GM21786 (cell line): Measurements from ENCODE around the gene SNAI3.

Source experiments
- ATAC-seq: cut with Tn5 transposase; IDR thresholded peaks from one replicate; pipeline ENCODE4 v1.9.1; 2021; ENCODE audit not compliant: unreplicated experiment

Gene SNAI3

GRCh38 chr16:88721815-88722755 is 35.8 kb upstream of the SNAI3 start:
- ATAC-seq = no peak

- no peak for ATAC-seq
These were observed 34.9 kb upstream of the SNAI3 start for GRCh38 chr16:88721236-88721635.

- ATAC-seq = no peak
These were observed 34.2 kb upstream of the SNAI3 start for GRCh38 chr16:88720396-88720970.

GRCh38 chr16:88719933-88720296 is 33.6 kb upstream of the SNAI3 start:
- no peak for ATAC-seq

GRCh38 chr16:88719267-88719932 is 33.1 kb upstream of the SNAI3 start:
- ATAC-seq = no peak

- ATAC-seq = no peak
These were observed 31.9 kb upstream of the SNAI3 start for GRCh38 chr16:88718178-88718577.

GRCh38 chr16:88716601-88717001 is 30.3 kb upstream of the SNAI3 start:
- no peak for ATAC-seq

- ATAC-seq = no peak
These were observed 29.9 kb upstream of the SNAI3 start for GRCh38 chr16:88716201-88716600.

- no peak for ATAC-seq
These were observed 29.2 kb upstream of the SNAI3 start for GRCh38 chr16:88715312-88716190.

- ATAC-seq = no peak
These were observed 28.4 kb upstream of the SNAI3 start for GRCh38 chr16:88714420-88715302.

- ATAC-seq = no peak
These were observed 27.5 kb upstream of the SNAI3 start for GRCh38 chr16:88713568-88714419.

- no peak for ATAC-seq
These were observed 26.7 kb upstream of the SNAI3 start for GRCh38 chr16:88713054-88713453.

GRCh38 chr16:88712362-88712979 is 26.2 kb upstream of the SNAI3 start:
- ATAC-seq = no peak

GRCh38 chr16:88711750-88712340 is 25.5 kb upstream of the SNAI3 start:
- ATAC-seq = no peak

GRCh38 chr16:88710556-88710955 is 24.2 kb upstream of the SNAI3 start:
- no peak for ATAC-seq

GRCh38 chr16:88706965-88707826 is 20.9 kb upstream of the SNAI3 start:
- no peak for ATAC-seq

- ATAC-seq = peak; percentile 51
These were observed 20.1 kb upstream of the SNAI3 start, which contains the start of the genes CTU2 and RNF166 for GRCh38 chr16:88706229-88706964. TSS of gene CTU2 (plus strand) at chr16:88706503. CDS start at chr16:88706531, 28 bp downstream. TSS of gene RNF166 (minus strand) at chr16:88706408. CDS start at chr16:88706325, 83 bp downstream.
